Thyroid gland (tissue), 4 donors: ENCODE data around the gene PRM1. TPM values are rescaled to one million over a fixed set of nuclear protein-coding genes. Genes with fewer than 3 reads are reported as not detected.

Experiments
- DNase-seq, 2 donors: peaks; one replicate each; pipeline ENCODE4 v3.0.0-alpha.2; 2019
- H3K27ac ChIP-seq, 3 donors: fragments of 200-600 bp; sonication (generic); 1 replicate in 2 of 3; 2 replicates in 1 of 3; pipeline ENCODE4 v1.5.1; 2016 to 2019; ENCODE audit warnings: mild to moderate bottlenecking in 1 of 3, moderate library complexity in 1 of 3
- H3K27me3 ChIP-seq: fragments of 200-600 bp; sonication (generic); one replicate; pipeline ENCODE4 v1.5.1; 2019
- H3K36me3 ChIP-seq, 2 donors: fragments of 200-600 bp; sonication (generic); one replicate each; pipeline ENCODE4 v1.5.1; 2016 to 2019
- H3K4me1 ChIP-seq, 2 donors: fragments of 200-600 bp; sonication (generic); one replicate each; pipeline ENCODE4 v1.5.1; 2017 to 2019
- H3K4me3 ChIP-seq, 3 donors: fragments of 200-600 bp; sonication (generic); replicated peaks in 1 of 3; 1 replicate in 2 of 3; 2 replicates in 1 of 3; pipeline ENCODE4 v1.5.1; 2016; ENCODE audit warnings: mild to moderate bottlenecking in 1 of 3
- H3K9me3 ChIP-seq: fragments of 200-600 bp; sonication (generic); one replicate; pipeline ENCODE4 v1.5.1; 2017
- CTCF ChIP-seq, 6 experiments: fragments of 200-600 bp in 3 of 6; fragments of 450-650 bp in 3 of 6; sonication (generic) in 3 of 6; IDR thresholded peaks; one replicate each; pipeline ENCODE4 v1.5.1; 2016 to 2019; ENCODE audit warnings: antibody characterized with exemption in 6 of 6, mild to moderate bottlenecking in 2 of 6, inconsistent platforms in 1 of 6, moderate library complexity in 1 of 6
- POLR2A ChIP-seq, 2 donors: fragments of 450-650 bp; IDR thresholded peaks; one replicate each; pipeline ENCODE4 v1.6.1; 2017; ENCODE audit warnings: antibody characterized with exemption in 2 of 2, mild to moderate bottlenecking in 2 of 2, moderate library complexity in 1 of 2
- WGBS, 2 donors: methylation state at CpG; one replicate each; pipeline ENCODE4 v1.1.5; 2017; 5-methylcytosine and 5-hydroxymethylcytosine counted together
- intact Hi-C: fragments of 100-400 bp; cut with DNase I; formaldehyde crosslinking; loops from one replicate; pipeline ENCODE4 v1.15.1; 2023
- total RNA-seq, 4 donors: library from RNA; depleted of rRNA; stranded (reverse); fragments of >200 nt; gene quantifications; one replicate each; pipeline ENCODE4 v1.2.3, GENCODE V29; 2016

PRM1 gene
- total RNA-seq, 4 donors from 2014 or later: 13.7 to 335 TPM; not detected in 2

GRCh38 chr16:11328172-11329070 lies 47.3 kb upstream of the PRM1 start:
- intact Hi-C loops: no loop called here
- Histone ChIP-seq H3K9me3 (no peaks in the 10 kb centered on the region), H3K27me3 (no peaks in the 10 kb centered on the region), H3K4me3 (no peak overlapping the region), H3K27ac (peak overlapping the region; percentile 57 to 59 (median 59)), H3K36me3 (no peaks in the 10 kb centered on the region), H3K4me1 (peaks cover 10 to 27% of the 10 kb centered on the region in 2 donors)
- TF ChIP-seq CTCF (IDR thresholded peaks at IDR 0.05) (no peak), POLR2A (IDR thresholded peaks at IDR 0.05) (no peak)
- DNase-seq: peak; percentile 66 to 72
- WGBS, 2 donors: 32 to 41% methylated on average over 10 of the region's 12 CpGs

GRCh38 chr16:11327277-11328171 lies 46.4 kb upstream of the PRM1 start:
- intact Hi-C loops: no loop called here
- WGBS, 2 donors: 55 to 67% methylated on average over 22 to 23 of the region's 23 CpGs
- H3K9me3 ChIP-seq: no peaks in the 10 kb centered on the region
- peak; percentile 66 to 69 for DNase-seq
- TF ChIP-seq CTCF (IDR thresholded peaks at IDR 0.05) (no peak), POLR2A (IDR thresholded peaks at IDR 0.05) (no peak)
- H3K27ac ChIP-seq: peak overlapping the region in 2 of 3 donors; percentile 26 to 64
- no peaks in the 10 kb centered on the region for H3K36me3 ChIP-seq
- H3K4me3 ChIP-seq: no peak overlapping the region
- H3K27me3 ChIP-seq: no peaks in the 10 kb centered on the region
- peaks cover 10 to 27% of the 10 kb centered on the region in 2 donors for H3K4me1 ChIP-seq

- TF ChIP-seq CTCF (IDR thresholded peaks at IDR 0.05) (no peak), POLR2A (IDR thresholded peaks at IDR 0.05) (no peak)
- DNase-seq: no peak
- H3K27me3 ChIP-seq: no peaks in the 10 kb centered on the region
- peak overlapping the region in 2 of 3 donors; percentile 26 to 64 for H3K27ac ChIP-seq
- H3K4me3 ChIP-seq: no peak overlapping the region
- peaks cover 10 to 27% of the 10 kb centered on the region in 2 donors for H3K4me1 ChIP-seq
- WGBS, 2 donors: 88 to 91% methylated on average over 9 of the region's 9 CpGs
- H3K36me3 ChIP-seq: no peaks in the 10 kb centered on the region
- no peaks in the 10 kb centered on the region for H3K9me3 ChIP-seq
- intact Hi-C loops: no loop called here
Observed at GRCh38 chr16:11326737-11327276, 45.7 kb upstream of the PRM1 start.

- H3K4me1 ChIP-seq: peaks cover 10 to 27% of the 10 kb centered on the region in 2 donors
- 89 to 91% methylated on average over 7 to 9 of the region's 9 CpGs for WGBS, 2 donors
- H3K4me3 ChIP-seq: no peak overlapping the region
- no peaks in the 10 kb centered on the region for H3K27me3 ChIP-seq
- intact Hi-C loops: no loop called here
- peak overlapping the region in 1 of 3 donors; percentile 64 for H3K27ac ChIP-seq
- no peak for DNase-seq
- TF ChIP-seq POLR2A (IDR thresholded peaks at IDR 0.05) (no peak), CTCF (IDR thresholded peaks at IDR 0.05) (no peak)
- no peaks in the 10 kb centered on the region for H3K9me3 ChIP-seq
- H3K36me3 ChIP-seq: no peaks in the 10 kb centered on the region
Observed at GRCh38 chr16:11326084-11326736, 45.1 kb upstream of the PRM1 start.
